HCT116 (cell line): ENCODE results near the gene PGBD4.

Experiments
- EZH2 ChIP-seq: fragments of 200-600 bp; sonication (generic); IDR thresholded peaks from 2 replicates; pipeline ENCODE4 v1.6.1; 2017; ENCODE audit warnings: antibody characterized with exemption, mixed run types
- EZH2phosphoT487 ChIP-seq: fragments of 200-600 bp; IDR thresholded peaks from 2 replicates; pipeline ENCODE4 v1.6.1; 2018; ENCODE audit warnings: antibody characterized with exemption, borderline replicate concordance
- POLR2A ChIP-seq: IDR thresholded peaks from 2 replicates; pipeline ENCODE4 v1.7.0; 2011; ENCODE audit warnings: borderline replicate concordance; ENCODE audit not compliant: insufficient read depth, insufficient read length; ENCODE audit errors: extremely low read depth
- RAD21 ChIP-seq: IDR thresholded peaks from 2 replicates; pipeline ENCODE4 v1.6.1; 2012; ENCODE audit warnings: low read depth, mild to moderate bottlenecking
- REST ChIP-seq: IDR thresholded peaks from 2 replicates; pipeline ENCODE4 v1.6.1; 2012; ENCODE audit warnings: low read depth
- SP1 ChIP-seq: IDR thresholded peaks from 2 replicates; pipeline ENCODE4 v1.6.1; 2012; ENCODE audit warnings: low read depth
- TCF7L2 ChIP-seq: IDR thresholded peaks from 2 replicates; pipeline ENCODE4 v1.7.0; 2011; ENCODE audit warnings: borderline replicate concordance, inconsistent platforms; ENCODE audit not compliant: insufficient read depth, insufficient read length; ENCODE audit errors: extremely low read depth
- YY1 ChIP-seq: IDR thresholded peaks from 2 replicates; pipeline ENCODE4 v1.6.1; 2011; ENCODE audit warnings: low read length, low read depth, moderate library complexity, mild to moderate bottlenecking; ENCODE audit not compliant: insufficient replicate concordance; ENCODE audit errors: extremely low read depth
- TF ChIP-seq, protein P1 (sequence below), 3 experiments: fragments of 200-600 bp in 1 of 3; sonication (generic) in 1 of 3; IDR thresholded peaks in 2 of 3; conservative IDR thresholded peaks in 1 of 3; 2 replicates each; pipeline ENCODE4 v1.5.1; 2012 to 2017; ENCODE audit warnings: low read depth in 2 of 3, low read length in 2 of 3, antibody characterized with exemption in 1 of 3, borderline replicate concordance in 1 of 3, control low read depth in 1 of 3, mild to moderate bottlenecking in 1 of 3, mixed read lengths in 1 of 3, mixed run types in 1 of 3, moderate library complexity in 1 of 3; ENCODE audit not compliant: insufficient read depth in 1 of 3

- no peak for TF ChIP-seq EZH2
- TF ChIP-seq, protein P1, sequence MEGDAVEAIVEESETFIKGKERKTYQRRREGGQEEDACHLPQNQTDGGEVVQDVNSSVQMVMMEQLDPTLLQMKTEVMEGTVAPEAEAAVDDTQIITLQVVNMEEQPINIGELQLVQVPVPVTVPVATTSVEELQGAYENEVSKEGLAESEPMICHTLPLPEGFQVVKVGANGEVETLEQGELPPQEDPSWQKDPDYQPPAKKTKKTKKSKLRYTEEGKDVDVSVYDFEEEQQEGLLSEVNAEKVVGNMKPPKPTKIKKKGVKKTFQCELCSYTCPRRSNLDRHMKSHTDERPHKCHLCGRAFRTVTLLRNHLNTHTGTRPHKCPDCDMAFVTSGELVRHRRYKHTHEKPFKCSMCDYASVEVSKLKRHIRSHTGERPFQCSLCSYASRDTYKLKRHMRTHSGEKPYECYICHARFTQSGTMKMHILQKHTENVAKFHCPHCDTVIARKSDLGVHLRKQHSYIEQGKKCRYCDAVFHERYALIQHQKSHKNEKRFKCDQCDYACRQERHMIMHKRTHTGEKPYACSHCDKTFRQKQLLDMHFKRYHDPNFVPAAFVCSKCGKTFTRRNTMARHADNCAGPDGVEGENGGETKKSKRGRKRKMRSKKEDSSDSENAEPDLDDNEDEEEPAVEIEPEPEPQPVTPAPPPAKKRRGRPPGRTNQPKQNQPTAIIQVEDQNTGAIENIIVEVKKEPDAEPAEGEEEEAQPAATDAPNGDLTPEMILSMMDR (IDR thresholded peaks at IDR 0.05 in 2 of 3, conservative IDR thresholded peaks at IDR 0.05 in 1 of 3; ENCODE audit: borderline replicate concordance in 1 of 3, insufficient read depth in 1 of 3, low read depth in 2 of 3, low read length in 2 of 3): no peak
- TF ChIP-seq SP1: no peak
- TF ChIP-seq EZH2phosphoT487: no peak
- TF ChIP-seq REST: no peak
- no peak for TF ChIP-seq YY1
- no peak for TF ChIP-seq RAD21
- no peak for TF ChIP-seq POLR2A
- TF ChIP-seq TCF7L2: no peak
These were observed 20.9 kb downstream of the PGBD4 start for GRCh38 chr15:34122771-34123183.
